HG02884 (cell line): ENCODE measurements around the gene TAS2R50.

Source experiments
- ATAC-seq: cut with Tn5 transposase; IDR thresholded peaks from one replicate; pipeline ENCODE4 v1.9.1; 2021; ENCODE audit warnings: mild to moderate bottlenecking, moderate library complexity; ENCODE audit not compliant: unreplicated experiment

The TAS2R50 gene

DNA sequence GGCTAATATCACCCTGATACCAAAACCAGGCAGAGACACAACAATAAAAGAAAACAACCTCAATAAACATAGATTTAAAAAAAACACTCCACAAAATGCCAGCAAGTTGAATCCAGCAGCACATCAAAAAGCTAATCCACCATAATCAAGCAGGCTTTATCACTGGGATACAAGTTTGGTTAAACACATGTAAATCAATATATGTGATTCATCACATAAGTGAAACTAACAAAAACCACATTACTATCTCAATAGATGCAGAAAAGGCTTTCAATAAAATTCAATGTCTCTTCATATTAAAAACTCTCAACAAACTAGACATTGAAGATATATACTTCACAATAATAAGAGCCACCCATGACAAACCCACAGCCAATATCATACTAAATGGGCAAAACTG lies 30.6 kb downstream of the TAS2R50 start:
- no peak for ATAC-seq

DNA sequence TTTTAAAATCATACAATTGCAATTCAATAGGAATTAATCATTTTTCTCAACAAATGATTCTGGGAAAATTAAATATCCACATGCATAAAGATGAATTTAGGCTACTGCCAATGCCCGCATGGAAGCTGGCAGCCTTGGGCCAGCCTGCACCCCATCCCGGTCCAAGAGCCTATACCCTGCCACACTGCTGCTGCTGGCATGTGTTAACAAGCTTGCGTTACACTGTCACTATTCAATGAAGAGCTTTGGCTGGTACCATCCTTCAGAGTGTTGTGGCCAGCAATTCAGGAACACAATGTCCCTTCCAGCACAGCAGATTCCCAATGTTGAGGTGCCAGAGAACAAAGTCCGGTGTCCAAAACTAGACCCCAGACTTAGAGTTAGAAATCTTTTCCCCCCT lies 34.1 kb downstream of the TAS2R50 start:
- no peak for ATAC-seq

DNA sequence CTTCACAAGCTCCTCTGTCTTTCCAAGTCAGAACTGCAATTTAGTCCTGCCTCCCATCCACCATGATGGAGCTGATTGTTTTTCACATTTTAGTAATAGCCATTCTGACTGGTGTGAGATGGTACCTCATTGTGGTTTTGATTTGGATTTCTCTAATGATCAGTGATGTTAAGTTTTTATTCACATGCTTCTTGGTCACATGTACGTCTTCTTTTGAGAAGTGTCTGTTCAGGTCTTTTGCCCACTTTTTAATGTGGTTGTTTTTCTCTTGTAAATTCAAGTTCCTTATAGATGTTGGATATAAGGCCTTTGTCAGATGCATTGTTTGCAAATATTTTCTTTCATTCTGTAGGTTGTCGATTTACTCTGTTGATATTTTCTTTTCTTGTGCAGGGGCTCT lies 43.5 kb downstream of the TAS2R50 start:
- no peak for ATAC-seq

DNA sequence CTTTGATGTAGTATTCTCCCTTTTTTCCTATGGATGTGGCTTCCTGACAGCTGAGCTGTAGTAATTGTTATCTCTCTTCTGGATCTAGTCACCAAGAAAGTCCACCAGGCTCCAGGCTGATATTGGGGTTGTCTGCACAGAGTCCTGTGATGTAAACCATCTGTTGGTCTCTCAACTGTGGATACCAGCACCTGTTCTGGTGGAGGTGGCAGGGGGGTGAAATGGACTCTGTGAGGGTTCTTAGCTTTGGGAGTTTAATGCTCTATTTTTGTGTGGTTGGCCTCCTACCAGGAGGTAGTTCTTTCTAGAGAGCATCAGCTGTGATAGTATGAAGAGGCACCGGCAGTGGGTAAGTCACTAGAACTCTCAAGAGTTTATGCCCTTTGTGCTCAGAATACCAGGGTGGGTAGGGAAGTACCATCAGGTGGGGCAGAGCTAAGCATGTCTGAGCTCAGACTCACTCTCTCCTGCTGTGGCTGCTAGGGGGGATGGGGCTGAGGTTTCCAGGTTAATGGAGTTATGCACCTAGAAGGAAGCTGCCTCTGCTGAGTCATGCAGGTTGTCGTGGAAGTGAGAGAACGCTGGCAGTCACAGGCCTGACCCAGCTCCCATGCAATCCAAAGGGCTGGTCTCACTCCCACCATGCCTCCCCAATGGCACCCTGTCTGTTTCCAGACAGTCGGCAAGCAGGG lies 44.6 kb downstream of the TAS2R50 start:
- ATAC-seq: no peak

DNA sequence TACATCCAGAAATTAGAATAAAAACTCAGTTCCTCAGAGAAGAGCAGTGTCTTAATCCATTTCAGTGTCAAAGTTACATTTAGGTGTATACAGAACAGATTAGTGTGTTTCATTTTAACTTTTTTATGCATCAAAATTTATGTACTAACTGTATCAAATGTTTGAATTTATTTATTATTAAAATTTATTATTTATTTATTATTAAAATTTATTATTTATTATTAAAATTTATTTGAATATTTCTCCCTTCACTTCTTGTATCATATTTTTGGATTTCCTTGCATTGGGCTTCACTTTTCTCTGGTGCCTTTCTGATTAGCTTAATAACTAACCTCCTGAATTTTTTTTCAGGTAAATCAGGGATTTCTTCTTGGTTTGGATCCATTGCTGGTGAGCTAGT lies 45.3 kb downstream of the TAS2R50 start:
- ATAC-seq: no peak

DNA sequence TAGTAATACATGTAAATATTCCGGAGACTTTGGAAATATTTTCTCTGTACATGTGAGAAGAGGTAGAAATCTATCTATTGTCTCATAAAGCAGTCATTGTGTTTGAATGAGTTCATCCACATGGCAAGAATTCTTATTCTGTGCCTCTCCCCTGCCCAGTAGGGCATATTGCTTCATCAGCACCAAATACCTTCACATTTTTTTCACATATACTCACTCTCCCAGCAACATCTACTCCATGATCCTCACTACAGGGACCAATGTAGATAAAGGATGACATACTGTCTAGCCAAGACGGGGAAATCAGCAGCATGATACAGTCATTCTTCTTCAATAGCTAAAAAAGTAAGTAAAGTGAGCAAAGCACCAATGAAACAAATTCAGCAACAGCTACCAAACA lies 46.3 kb downstream of the TAS2R50 start:
- ATAC-seq: no peak

DNA sequence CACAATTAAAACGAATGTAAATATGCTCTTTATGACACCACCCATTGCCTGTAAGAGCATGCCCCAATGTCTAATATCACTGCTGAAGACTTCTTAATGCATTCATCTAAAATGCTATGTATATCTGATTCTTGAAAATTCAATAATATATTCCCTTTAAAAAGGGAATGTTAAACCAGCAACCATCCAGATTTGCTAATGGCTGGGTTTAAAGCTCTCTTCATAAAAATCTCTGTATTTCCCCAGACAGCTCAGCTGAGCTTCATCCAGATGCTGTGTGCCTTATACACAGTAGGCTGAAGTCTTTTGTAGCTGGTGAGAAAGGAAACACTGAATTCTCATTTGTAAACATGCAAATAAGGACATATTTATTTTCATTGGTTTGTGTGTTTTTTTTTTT lies 47.5 kb downstream of the TAS2R50 start, which contains the start of gene TAS2R14:
TSS of gene TAS2R14 (minus strand) at position 101 of the 400 bp plus-strand sequence. CDS start at position 45, 56 bp downstream.
- no peak for ATAC-seq

DNA sequence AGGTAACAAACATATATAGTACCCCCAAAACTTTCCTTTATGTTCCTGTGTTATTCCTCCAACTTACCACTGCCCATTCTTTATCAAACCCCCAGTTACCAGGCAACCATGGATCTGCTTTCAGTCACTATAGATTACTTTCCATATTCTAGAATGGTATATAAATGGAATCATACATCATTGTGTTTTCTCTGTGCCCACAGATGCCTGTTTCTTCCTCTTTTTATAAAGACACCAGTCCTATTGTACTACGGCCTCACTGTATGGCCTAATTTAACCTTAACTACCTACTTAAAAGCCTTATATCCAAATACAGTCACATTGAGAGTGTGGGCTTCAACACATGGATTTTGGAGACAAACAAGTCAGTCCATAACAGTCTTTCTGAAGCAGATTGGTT lies 50.2 kb downstream of the TAS2R50 start:
- no peak for ATAC-seq
